HG02678 (cell line): Measurements from ENCODE around the gene KRTAP9-6.
"Not testable (repeated sequence)": the region's sequence is repeated elsewhere in the genome, so short reads cannot be mapped to it uniquely, and the experiment has no call there.

ENCODE experiments used
- ATAC-seq: cut with Tn5 transposase; IDR thresholded peaks from one replicate; pipeline ENCODE4 v1.9.1; 2021; ENCODE audit warnings: mild to moderate bottlenecking, moderate library complexity; ENCODE audit not compliant: unreplicated experiment

Gene KRTAP9-6

GRCh38 chr17:41267711-41268110 lies 2.5 kb downstream of the KRTAP9-6 start:
- ATAC-seq = no peak

- not testable (repeated sequence) for ATAC-seq
Measured at GRCh38 chr17:41271323-41271722, 6.1 kb downstream of the KRTAP9-6 start.

DNA sequence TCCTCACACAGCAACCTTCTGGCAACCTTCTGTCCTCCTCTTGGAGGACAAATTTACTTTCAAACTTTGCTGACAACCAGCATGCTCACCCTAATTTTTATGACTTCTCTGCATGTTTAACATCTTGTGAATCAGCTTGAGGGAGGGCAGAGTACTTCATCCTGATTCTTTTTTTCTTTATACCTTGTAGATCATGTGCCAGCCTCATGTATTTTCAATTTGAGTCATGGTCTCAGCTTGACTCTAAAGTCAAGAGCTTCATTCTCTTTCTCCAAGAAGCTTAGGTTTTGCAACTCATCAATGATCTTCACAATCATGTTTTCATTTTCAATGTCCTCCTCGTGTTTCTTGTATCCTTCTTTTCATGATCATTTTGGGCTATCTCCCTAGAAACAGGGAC lies 6.7 kb downstream of the KRTAP9-6 start:
- ATAC-seq = no peak

DNA sequence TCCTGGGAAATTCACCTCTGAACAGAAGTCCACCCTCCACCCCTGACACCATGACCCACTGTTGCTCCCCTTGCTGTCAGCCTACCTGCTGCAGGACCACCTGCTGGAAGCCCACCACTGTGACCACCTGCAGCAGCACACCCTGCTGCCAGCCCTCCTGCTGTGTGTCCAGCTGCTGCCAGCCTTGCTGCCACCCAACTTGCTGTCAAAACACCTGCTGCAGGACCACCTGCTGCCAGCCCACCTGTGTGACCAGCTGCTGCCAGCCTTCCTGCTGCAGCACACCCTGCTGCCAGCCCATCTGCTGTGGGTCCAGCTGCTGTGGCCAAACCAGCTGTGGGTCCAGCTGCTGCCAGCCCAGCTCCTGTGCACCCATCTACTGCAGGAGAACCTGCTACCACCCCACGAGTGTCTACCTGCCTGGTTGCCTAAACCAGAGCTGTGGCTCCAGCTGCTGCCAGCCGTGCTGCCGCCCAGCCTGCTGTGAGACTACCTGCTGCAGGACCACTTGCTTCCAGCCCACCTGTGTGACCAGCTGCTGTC lies 10.5 kb downstream of the KRTAP9-6 start, which contains the start of gene KRTAP9-7:
KRTAP9-7 (plus strand) TSS at position 51 of the 543 bp plus-strand sequence; CDS start at position 51, 0 bp downstream.
- ATAC-seq = not testable (repeated sequence)

DNA sequence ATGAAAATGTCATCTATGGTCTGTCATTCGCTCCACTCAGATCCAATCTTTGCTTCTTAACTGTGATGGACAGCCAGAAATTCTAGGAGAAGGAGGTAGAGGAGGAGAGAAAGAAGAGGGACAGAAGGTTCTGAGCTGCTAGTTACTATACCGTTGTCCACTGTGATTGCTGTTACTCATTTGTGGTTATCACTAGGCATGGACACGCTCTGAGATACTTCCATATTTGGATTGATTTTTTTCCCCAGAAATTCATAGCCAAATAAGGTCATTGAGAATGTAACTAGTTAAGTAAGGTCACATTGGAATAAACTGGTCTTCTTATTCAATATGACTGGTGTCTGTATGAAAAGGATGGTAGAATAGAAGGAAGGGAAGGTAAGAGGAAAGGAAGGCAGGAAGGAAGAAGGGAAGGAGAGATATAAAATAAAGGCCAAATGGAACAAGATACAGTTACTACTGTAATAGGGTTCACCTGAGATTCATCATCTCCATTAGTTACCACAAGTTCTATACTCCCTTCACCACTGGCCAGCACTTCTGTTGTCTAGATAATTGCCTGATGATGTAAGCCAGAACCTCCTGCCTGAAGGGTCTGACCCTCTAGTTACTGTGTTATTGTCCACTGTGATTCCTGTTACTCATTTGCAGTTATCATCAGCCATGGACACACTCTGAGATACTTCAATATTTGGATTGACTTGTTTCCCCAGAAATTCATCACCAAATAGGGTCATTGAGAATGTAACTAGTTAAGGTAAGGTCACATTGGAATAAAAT lies 13.2 kb downstream of the KRTAP9-6 start:
- no peak for ATAC-seq

DNA sequence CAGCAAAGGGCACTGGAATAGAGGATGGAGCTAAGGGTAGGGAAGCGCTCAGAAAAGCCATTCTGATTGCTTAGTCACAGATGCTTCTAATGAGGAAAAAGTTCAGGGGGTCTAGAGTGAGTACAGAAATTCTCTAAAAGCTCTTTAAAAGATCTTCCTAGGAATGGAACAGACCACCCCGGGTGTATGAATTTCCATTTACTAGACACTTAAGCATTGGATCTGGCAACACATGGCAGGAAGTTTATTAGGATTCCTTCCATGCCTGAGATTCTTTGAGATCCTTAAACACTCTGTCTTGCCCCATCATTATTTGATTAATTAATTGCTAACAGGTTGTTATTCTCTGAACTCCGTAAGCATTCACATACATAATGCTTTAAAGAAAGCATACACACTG lies 18.9 kb downstream of the KRTAP9-6 start:
- ATAC-seq = no peak

DNA sequence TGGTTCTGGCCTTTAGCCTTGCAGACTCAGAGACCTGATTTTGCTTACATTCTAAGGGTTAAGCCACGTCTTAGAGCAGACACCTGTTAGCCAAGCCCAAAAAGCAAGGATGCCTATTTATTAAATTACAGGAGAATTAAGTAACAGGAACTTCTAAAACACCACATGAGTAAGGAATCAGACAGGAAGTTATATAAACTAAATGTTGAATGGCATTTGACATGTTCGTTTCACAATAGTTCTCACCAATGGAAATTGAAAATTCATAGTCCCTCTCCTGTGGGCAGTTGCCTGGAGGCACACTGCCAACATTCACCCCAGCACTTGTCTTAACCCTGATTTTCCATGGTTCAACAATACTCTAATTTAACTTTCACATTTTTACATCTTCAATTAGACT lies 19.4 kb downstream of the KRTAP9-6 start:
- ATAC-seq = no peak

GRCh38 chr17:41287050-41287449 lies 21.9 kb downstream of the KRTAP9-6 start:
- ATAC-seq = no peak

DNA sequence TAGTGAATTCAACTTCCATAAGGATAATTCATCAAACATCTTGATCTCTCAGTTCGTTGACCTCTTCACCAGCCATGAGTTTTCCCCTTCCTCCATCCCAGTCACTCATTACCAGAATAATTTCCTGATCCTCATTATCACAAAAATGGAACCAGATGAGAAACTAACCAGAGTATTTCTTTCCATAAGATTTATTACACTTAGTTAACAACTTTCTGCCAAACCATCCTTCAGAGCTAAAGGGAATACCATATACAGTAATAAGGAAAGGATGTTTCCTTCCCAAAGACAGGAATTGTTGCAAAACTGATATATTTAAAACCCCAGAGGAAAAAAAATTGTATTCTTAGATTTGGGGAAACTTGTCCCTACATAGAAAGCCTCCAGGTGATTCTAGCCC lies 28.8 kb downstream of the KRTAP9-6 start:
- ATAC-seq = no peak

DNA sequence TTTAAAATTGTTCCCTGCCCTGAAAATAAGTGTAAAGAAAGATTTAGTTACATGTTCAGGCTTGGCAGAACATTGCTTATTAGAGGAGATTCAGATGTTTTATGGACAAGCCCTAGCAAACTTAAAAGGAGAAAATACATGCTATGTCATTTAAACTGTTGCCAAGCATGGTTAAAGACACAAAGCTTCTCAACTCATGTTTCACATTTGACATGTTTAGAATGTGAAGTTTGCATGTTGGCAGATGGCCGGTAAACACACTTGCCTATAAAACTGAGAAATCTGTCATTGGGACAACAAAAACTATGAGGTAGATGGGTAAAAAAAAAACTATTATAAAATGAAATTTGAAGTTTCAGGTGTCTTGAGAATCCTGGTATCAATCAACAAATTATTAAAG lies 31.7 kb downstream of the KRTAP9-6 start:
- no peak for ATAC-seq

DNA sequence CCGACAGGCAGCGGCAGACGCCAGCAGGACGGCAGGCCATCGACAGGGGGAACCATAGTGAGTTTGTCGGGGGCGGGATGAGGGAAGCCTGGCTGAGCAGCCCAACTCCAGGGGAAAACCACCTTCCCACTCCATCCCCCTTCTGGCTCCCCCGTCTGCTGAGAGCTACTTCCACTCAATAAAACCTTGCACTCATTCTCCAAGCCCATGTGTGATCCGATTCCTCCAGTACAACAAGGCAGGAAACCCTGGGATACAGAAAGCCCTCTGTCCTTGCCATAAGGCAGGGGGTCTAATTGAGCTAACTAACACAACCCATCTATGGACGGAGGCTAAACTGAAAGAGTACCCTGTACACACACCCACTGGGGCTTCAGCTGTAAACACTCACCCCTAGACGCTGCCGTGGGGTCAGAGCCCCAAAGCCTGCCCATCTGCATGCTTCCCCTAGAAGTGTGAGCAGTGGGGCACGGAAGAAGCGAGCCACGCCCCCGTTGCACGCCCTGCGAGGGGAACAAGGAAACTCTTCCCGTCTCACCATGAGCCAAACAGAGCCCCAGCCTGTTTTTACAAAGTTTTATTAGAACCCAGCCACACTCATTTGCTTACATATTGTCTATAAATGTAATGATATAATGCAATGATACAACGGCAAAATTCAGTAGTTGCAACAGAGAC lies 33.4 kb downstream of the KRTAP9-6 start:
- ATAC-seq = no peak

DNA sequence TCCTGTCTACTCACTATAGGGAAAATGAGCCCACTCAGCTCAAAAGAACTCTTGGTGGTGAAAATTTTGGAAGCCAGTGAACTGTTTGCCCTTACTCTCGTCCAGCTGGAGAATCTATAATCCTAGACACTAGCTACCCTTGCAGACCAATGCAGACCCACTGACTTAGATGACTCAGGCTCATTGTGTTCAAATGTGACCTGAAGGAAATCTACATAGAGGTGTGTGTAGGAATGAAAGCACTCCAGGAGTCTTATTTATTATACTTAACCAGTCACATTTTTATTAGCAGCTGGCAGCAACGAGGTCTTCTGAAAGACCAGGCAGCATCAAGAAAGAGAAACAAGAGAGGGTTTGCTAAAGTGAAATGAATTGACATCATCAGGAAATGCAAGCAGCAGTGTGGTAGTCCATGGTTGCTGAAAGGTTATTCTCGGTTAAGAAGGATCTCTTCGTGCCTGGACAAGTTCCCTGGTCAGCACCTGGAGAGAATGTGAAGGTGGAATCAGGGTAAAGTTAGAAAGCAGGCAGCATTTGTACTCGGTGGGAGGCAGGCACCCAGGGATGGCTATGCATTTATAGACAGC lies 36.1 kb downstream of the KRTAP9-6 start:
- ATAC-seq = no peak

DNA sequence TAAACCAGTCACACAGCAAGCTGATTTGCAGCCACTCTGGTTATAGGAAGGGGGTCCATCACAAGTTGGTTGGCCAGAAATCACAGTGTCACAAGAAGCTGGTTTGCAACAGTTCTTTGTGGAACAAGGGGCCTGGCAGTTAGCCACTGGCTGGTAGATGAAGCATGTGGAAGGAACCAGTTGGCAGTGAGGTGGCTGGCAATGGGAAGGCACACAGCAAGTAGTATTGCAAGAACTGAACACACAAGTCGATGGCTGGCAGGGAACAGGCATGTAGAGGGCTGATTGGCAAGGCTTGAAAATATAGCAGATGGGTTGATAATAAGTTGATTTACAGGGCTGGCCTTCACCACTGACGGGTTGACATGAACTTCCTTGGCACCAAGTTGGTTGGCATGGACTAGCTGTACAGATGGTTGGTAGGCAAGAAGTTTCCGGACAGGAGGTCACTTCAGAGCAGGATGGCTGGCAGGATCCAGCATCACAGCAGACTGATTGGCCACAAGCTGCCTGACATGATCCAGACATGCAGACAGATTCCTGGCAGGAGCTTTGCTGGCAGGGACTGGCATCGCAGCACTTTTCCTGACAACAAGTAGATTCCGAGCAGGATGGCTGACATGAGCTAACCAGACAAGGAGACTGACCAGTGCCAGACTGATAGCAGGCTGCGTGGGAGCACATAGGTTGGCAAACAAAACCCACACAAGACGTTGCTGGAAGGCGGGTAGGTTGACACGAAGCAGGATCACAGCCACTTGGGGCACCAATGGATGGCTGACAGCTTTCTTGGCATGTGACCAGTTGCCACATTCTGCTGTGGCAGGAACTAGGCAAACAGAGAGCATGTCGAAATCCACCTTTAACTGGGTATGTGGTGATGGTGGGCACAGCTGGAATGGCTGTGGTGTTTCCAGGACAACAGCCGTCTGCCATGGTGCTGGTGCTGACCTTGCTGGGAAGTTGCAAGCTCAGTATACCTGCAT lies 37.0 kb downstream of the KRTAP9-6 start, which contains the start of gene KRTAP29-1:
KRTAP29-1 (minus strand) TSS at position 936 of the 986 bp plus-strand sequence; CDS start at position 936, 0 bp downstream.
- ATAC-seq = no peak

GRCh38 chr17:41302981-41303380 lies 37.8 kb downstream of the KRTAP9-6 start:
- ATAC-seq = no peak

GRCh38 chr17:41304091-41304490 lies 38.9 kb downstream of the KRTAP9-6 start:
- ATAC-seq = no peak

GRCh38 chr17:41307647-41308046 lies 42.5 kb downstream of the KRTAP9-6 start:
- ATAC-seq = no peak

DNA sequence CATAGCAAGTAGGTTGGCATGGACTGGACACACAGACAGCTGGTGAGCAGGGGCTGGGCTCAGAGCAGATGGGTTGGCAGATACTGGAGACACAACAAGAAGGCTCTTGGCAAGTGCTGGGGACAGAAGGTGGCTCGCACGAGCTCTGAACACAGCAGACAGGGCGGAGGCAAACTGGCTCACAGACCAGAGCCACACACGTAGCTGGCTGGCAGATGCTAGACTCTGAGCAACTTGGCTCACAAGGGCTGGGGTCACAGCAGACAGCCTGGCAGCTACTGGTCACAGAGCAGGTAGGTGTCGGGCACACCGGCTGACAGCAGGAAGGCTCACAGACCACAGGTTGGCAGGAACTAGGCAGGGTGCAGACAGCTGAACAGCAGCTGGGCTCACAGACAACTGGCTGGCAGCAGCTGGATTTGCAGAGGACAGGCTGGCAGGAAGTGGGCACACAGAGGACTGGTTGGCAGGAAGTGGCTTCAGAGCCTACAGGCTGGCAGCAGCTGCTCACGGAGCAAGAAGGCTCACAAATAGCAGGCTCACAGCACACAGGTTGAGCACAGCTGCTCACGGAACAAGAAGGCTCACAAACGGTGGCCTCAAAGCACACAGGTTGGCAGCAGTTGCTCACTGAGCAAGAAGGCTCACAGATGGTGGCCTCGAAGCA lies 43.2 kb downstream of the KRTAP9-6 start:
- peak; percentile 67 for ATAC-seq

DNA sequence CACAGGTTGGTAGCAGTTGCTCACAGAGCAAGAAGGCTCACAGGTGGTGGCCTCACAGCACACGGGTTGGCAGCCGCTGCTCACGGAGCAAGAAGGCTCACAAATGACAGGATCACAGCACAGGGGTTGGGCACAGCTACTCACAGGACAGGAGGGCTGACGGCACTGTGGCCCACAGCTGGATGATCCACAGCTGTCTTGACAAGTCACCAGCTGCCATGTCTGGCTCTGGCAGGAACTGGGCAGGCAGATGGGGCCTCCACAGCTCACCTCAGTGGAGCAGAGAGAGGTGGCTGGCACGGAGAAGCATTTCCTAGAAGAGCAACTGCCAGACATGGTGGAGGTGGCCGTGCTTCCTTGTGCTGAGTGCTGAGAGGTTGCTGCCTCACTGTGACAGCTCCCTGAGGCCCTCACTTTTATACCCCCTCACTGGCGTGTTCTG lies 43.8 kb downstream of the KRTAP9-6 start, which contains the start of gene KRTAP16-1:
KRTAP16-1 (minus strand) TSS at position 392 of the 442 bp plus-strand sequence; CDS start at position 336, 56 bp downstream.
- peak; percentile 18 for ATAC-seq

GRCh38 chr17:41311111-41311510 lies 45.9 kb downstream of the KRTAP9-6 start:
- no peak for ATAC-seq
